ENCODE results near the gene TMEM186.
"Not testable (repeated sequence)": the region's sequence is repeated elsewhere in the genome, so short reads cannot be mapped to it uniquely, and the experiment has no call there.

Gene TMEM186, protein sequence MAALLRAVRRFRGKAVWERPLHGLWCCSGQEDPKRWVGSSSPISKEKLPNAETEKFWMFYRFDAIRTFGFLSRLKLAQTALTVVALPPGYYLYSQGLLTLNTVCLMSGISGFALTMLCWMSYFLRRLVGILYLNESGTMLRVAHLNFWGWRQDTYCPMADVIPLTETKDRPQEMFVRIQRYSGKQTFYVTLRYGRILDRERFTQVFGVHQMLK
- 1.9 to 11.7 reads per million in 2 donors for total RNA-seq

- DNase-seq, result peak; percentile 92
Measured at GRCh38 chr16:8797364-8798173, at the start of gene TMEM186, which contains the start of gene PMM2. TSS of gene TMEM186 (minus strand) at chr16:8797639. CDS start at chr16:8797614, 25 bp downstream. TSS of gene PMM2 (plus strand) at chr16:8797839. CDS start at chr16:8797883, 44 bp downstream.

DNA sequence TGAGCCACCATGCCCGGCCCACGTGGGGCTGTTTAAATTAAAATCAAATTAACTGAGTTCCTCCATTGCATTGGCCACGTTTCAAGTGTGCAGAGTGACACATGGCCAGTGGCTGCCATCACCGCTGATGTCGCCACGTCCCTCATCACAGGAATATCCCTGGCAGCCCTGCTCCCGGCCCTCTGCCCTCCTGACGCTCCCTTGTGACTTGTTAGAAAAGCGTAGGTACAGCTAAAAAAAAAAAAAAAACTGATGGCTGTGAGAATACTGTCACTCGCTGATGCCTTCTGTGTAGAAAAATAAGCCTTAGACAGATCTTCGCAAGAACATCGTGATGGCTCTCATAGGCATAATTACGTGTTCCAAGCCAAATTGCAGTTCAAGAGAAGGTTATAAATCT, 49.7 kb upstream of the TMEM186 start:
- no peak for DNase-seq

- no peak for DNase-seq
Measured at GRCh38 chr16:8846401-8846932, 49.0 kb upstream of the TMEM186 start.

- no peak for DNase-seq
Measured at GRCh38 chr16:8845699-8846298, 48.4 kb upstream of the TMEM186 start.

GRCh38 chr16:8843296-8843695, 45.9 kb upstream of the TMEM186 start:
- not testable (repeated sequence) for DNase-seq

DNA sequence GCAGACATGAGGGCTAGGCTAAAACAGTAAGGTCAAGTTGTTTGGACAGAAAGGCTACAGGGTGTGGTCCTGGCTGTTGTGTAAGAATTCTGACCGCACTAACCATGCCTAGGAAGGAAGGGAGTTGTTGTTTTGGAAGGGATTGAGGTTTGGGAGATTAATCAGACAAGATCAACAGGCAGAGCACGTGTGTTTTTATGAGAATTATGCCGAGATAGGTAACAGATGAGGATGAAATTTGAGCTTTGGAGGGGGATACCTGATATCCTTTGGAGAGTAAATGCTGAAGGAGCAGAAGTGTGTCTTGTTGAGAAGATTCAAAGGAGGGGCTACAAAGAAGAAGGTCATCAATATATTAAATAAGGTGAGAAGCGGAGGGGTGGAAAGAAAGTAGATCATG, 44.6 kb upstream of the TMEM186 start:
- not testable (repeated sequence) for DNase-seq

- DNase-seq, result not testable (repeated sequence)
Measured at GRCh38 chr16:8837594-8837993, 40.2 kb upstream of the TMEM186 start.

- DNase-seq, result not testable (repeated sequence)
Measured at GRCh38 chr16:8836797-8837196, 39.4 kb upstream of the TMEM186 start.

DNA sequence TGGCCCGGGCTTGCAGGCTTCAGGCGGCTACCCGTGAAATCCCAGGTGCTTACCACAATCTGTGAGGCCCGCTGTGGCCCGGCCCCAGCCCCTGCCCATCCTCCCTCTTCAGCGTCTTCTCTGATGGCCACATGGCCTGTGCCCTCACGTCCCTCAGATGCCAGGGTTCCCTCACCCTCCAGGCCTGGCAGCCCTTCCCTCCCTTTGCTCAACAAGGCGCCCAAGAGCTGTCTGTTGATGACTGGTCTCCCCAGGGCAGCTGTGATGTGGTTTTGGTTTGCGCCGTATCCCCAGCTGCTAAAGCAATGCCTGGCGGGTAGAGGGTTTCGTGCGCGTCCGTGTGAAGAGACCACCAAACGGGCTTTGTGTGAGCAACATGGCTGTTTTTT, 35.3 kb upstream of the TMEM186 start:
- no peak for DNase-seq

DNA sequence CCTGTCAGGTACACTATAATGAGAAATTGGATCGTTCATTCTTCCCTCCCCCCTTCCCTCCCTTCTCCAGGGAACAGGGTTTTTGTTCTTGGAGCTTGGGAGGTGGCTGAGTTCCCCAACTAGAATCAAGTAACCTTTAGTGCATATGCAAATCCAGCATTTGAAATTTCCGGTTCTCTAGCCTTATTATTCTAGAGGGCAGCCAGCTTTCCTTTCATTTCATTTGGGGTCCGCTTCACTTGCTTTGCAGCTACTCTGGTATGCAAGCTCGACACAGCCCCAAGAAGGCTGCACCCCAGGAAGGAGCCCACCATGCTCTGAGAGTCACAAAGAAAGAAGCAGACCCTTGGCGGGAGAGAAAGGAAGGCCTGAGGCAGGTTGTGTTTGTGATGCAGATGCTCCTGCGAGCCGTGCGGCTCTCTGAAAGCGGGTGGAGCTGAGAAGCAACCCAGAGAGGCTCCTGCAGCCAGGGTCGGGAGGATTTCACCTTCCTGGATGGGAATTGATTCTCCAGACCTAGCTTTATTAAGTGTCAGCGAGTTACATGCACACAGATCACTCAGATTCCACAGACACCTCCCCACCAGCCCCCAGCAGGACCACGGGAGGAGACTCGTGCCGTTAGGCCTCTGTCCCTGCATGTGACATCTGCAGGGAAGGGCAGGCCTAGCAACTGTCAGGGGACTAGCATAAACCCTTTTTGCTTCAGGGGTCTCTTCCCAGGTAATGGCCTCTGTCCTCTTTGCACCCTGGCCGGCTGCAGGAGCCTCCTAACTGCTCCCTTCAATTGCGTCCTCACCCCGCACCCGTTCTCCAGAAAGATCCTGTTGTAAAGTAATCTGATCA, 34.7 kb upstream of the TMEM186 start:
- DNase-seq, result no peak

DNA sequence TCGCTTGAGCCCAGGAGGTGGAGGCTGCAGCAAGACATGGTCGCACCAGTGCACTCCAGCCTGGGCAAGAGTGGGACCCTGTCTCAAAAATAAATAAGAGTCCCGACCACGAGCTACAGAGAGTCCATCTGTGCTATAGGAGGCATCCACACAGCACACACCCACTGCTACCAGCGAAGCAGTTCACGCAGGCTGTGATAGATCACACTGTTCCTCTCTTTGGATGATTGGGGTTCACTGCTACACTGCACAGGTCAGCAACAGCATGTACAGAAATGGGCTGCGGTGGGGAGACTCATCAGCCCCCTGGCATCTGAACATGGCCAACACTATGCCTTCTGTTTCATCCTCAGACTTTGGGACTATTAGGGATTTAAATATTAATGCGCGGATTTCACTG, 34.0 kb upstream of the TMEM186 start:
- DNase-seq, result no peak

DNA sequence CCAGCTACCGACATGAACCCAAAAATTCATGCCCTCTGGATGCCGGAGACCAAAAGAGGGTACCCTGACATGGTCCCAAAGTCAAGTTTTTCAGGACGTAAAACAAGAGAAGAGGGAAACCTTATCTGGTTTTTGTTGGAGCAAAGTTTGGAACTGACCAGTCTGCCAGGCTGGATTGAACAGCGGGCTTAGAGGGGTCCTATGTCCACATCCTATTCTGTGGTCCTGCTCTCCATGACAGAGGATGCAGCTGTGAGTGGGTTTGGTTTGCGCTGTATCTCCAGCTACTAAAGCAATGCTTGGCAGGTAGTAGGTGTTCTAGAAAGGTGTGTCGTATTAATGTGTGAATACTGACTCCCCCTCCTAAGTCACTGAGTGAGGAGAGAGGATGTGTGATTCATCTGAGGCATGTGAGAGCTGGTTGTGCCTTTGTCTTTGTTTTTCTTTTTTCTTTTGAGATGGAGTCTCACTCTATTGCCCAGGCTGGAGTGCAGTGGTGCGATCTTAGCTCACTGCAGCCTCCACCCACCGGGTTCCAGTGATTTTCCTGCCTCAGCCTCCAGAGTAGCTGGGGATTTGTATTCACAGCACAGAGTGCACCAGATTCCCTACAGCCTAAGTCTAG, 31.2 kb upstream of the TMEM186 start:
- DNase-seq, result no peak

DNA sequence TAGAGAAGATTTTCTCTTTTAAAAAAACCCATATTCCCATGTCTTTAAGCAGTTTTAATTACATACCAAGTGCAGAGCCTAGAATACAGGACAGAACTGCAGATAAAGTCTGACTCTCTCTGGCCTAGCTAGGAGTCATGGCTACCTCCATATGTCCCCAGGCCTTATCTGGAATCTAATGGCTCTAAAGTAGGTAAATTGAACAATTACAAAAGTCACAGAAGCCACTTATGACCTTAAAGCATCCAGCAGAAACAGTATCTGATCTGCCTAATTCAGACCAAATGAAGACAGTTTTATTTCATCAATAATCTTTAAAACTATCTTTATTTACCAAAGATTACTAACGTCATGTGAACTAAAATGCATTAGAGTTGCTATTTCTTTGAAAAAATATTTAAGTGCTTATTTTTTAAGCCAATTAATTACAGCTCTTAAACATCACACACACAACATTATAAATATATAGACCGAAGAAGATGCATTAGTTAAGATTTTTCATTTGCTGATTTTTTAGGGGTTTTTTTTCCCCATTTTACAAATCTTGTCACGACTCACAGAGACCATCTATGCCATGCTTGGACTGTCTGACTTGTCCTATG, 28.9 kb upstream of the TMEM186 start:
- DNase-seq, result no peak

DNA sequence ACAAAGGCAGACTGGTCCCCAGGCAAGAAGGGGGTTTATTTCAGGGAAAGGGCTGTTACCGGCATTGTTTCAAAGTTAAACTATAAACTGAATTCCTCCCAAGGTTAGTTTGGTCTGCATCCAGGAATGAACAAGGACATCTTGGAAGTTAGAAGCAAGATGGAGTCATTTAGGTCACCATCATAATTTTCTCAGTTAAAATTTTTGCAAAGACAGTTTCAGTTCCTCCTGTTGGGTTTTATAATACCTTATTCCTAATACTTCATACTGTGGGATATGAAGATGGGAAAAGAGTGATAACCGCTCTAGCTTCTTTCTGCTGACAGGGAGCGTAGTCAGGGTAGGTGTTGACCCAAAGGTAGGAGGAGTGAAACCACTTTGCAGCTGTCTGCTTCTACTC, 25.0 kb upstream of the TMEM186 start:
- no peak for DNase-seq

GRCh38 chr16:8819411-8820034, 22.1 kb upstream of the TMEM186 start:
- no peak for DNase-seq

- DNase-seq, result no peak
Measured at GRCh38 chr16:8818504-8819270, 21.2 kb upstream of the TMEM186 start.

- DNase-seq, result no peak
Measured at GRCh38 chr16:8816967-8817655, 19.7 kb upstream of the TMEM186 start.

- no peak for DNase-seq
Measured at GRCh38 chr16:8814095-8814806, 16.8 kb upstream of the TMEM186 start.
